ENCODE data around the gene SSPN. TPM values are rescaled to one million over a fixed set of nuclear protein-coding genes. Genes with fewer than 3 reads are reported as not detected.

SSPN gene
- total RNA-seq, 2 donors from 2014 or later, result 52.4 to 61.1 TPM

GRCh38 chr12:26297396-26298070 is 102.2 kb downstream of the SSPN start:
- H3K4me3 ChIP-seq, result no peak overlapping the region
- H3K36me3 ChIP-seq, result no peaks in the 10 kb centered on the region
- no peak overlapping the region for H3K27ac ChIP-seq
- H3K9me3 ChIP-seq, result no peaks in the 10 kb centered on the region
- peaks cover 0 to 17% of the 10 kb centered on the region in 2 donors for H3K4me1 ChIP-seq
- H3K27me3 ChIP-seq, result no peaks in the 10 kb centered on the region
- TF ChIP-seq CTCF (IDR thresholded peaks at IDR 0.05), result no peak
- DNase-seq (ENCODE audit: low spot score), result no peak

- Histone ChIP-seq H3K9me3 (no peaks in the 10 kb centered on the region), H3K27me3 (no peaks in the 10 kb centered on the region), H3K4me1 (peaks cover 0 to 17% of the 10 kb centered on the region in 2 donors), H3K36me3 (no peaks in the 10 kb centered on the region), H3K27ac (peak overlapping the region; percentile 76 to 78), H3K4me3 (peak overlapping the region in 1 of 2 donors; percentile 6)
- DNase-seq (ENCODE audit: low spot score), result no peak
- peak in 1 of 2 donors; percentile 36 for TF ChIP-seq CTCF (IDR thresholded peaks at IDR 0.05)
Observed at GRCh38 chr12:26298785-26299621, 103.6 kb downstream of the SSPN start.

- DNase-seq (ENCODE audit: low spot score), result no peak
- Histone ChIP-seq H3K9me3 (no peaks in the 10 kb centered on the region), H3K4me1 (peaks cover 0 to 17% of the 10 kb centered on the region in 2 donors), H3K27me3 (no peaks in the 10 kb centered on the region), H3K4me3 (no peak overlapping the region), H3K36me3 (no peaks in the 10 kb centered on the region), H3K27ac (peak overlapping the region; percentile 76 to 78)
- TF ChIP-seq CTCF (IDR thresholded peaks at IDR 0.05), result no peak
Observed at GRCh38 chr12:26299751-26300150, 104.4 kb downstream of the SSPN start.

Other genes with a start within 250 kb of the SSPN start
- gene RASSF8, start 236.9 kb upstream of the SSPN start, total RNA-seq, result 10 to 100 TPM; 44.4 to 67.4 TPM
- gene BHLHE41, start 70.5 kb upstream of the SSPN start, total RNA-seq, result 10 to 100 TPM; 13.4 to 15.0 TPM